ENCODE results near the gene NGFR.

DNA sequence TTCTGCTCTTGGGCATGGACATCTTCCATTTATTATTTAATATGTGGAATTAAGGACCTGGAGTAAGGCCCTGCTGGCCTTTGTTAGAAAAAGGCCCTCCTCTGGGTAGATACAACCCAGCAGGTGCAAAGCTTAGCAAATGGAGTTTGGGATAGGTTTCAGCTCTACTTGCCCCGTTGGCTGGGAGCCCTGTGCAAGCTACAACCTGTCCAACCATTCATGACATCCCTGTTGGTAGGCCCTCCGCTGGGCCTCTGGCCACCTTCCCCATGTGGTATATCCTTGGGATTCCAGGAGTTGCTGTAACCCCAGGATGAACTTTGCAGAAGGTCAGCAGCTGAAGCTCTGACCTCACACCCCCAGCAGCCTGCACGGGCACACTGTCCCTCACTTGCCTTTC lies 6.4 kb downstream of the NGFR start:
- TF ChIP-seq, protein P1, sequence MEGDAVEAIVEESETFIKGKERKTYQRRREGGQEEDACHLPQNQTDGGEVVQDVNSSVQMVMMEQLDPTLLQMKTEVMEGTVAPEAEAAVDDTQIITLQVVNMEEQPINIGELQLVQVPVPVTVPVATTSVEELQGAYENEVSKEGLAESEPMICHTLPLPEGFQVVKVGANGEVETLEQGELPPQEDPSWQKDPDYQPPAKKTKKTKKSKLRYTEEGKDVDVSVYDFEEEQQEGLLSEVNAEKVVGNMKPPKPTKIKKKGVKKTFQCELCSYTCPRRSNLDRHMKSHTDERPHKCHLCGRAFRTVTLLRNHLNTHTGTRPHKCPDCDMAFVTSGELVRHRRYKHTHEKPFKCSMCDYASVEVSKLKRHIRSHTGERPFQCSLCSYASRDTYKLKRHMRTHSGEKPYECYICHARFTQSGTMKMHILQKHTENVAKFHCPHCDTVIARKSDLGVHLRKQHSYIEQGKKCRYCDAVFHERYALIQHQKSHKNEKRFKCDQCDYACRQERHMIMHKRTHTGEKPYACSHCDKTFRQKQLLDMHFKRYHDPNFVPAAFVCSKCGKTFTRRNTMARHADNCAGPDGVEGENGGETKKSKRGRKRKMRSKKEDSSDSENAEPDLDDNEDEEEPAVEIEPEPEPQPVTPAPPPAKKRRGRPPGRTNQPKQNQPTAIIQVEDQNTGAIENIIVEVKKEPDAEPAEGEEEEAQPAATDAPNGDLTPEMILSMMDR (IDR thresholded peaks at IDR 0.05; ENCODE audit: low read depth, low read length, poor library complexity, severe bottlenecking) = no peak
- no peak for TF ChIP-seq EZH2phosphoT487 (IDR thresholded peaks at IDR 0.05; ENCODE audit: borderline replicate concordance, low read length)
